OCI-LY3 (cell line): ENCODE data around the gene SHROOM4.

ENCODE experiments used
- CTCF ChIP-seq: fragments of 200-600, 300-600 bp; sonication (generic); IDR thresholded peaks from 2 replicates; pipeline ENCODE4 v1.5.1; 2014; ENCODE audit warnings: antibody characterized with exemption, low read length, low read depth
- EZH2phosphoT487 ChIP-seq: fragments of 200-600 bp; shearing (Covaris generic); IDR thresholded peaks from 2 replicates; pipeline ENCODE4 v1.6.1; 2018; ENCODE audit warnings: antibody characterized with exemption, mixed run types, low read depth

- TF ChIP-seq CTCF: no peak
- no peak for TF ChIP-seq EZH2phosphoT487
Measured at GRCh38 chrX:50606300-50606950, 207.6 kb downstream of the SHROOM4 start.
